ENCODE results near the gene P4HB.

GRCh38 chr17:81901167-81902022 is 41.1 kb upstream of the P4HB start:
- TF ChIP-seq CTCF (IDR thresholded peaks at IDR 0.05; ENCODE audit: poor library complexity, severe bottlenecking) (no peak), RAD21 (conservative IDR thresholded peaks at IDR 0.05) (no peak), EZH2 (IDR thresholded peaks at IDR 0.05; ENCODE audit: borderline replicate concordance, insufficient read depth, low read length, poor library complexity, severe bottlenecking) (no peak), POLR2AphosphoS5 (IDR thresholded peaks at IDR 0.05) (no peak)
